ENCODE results near the gene JMJD1C. TPM values are rescaled to one million over a fixed set of nuclear protein-coding genes. Genes with fewer than 3 reads are reported as not detected.

JMJD1C gene
- polyA plus RNA-seq, 1 donor: 79.5 TPM

GRCh38 chr10:63438506-63439498 lies 27.0 kb downstream of the JMJD1C start:
- DNase-seq (ENCODE audit: low read depth): no peak

GRCh38 chr10:63437116-63437949 lies 28.4 kb downstream of the JMJD1C start:
- no peak for DNase-seq (ENCODE audit: low read depth)

- DNase-seq (ENCODE audit: low read depth): no peak
Observed at GRCh38 chr10:63436225-63436624, 29.6 kb downstream of the JMJD1C start.

- DNase-seq (ENCODE audit: low read depth): no peak
Observed at GRCh38 chr10:63434866-63435854, 30.6 kb downstream of the JMJD1C start.

- DNase-seq (ENCODE audit: low read depth): no peak
Observed at GRCh38 chr10:63431962-63432797, 33.6 kb downstream of the JMJD1C start.

GRCh38 chr10:63430999-63431356 lies 34.8 kb downstream of the JMJD1C start:
- DNase-seq (ENCODE audit: low read depth): no peak

- DNase-seq (ENCODE audit: low read depth): no peak
Observed at GRCh38 chr10:63430091-63430998, 35.4 kb downstream of the JMJD1C start.

- DNase-seq (ENCODE audit: low read depth): peak; percentile 75
Observed at GRCh38 chr10:63429281-63429680, 36.5 kb downstream of the JMJD1C start.

GRCh38 chr10:63427013-63427412 lies 38.8 kb downstream of the JMJD1C start:
- no peak for DNase-seq (ENCODE audit: low read depth)

- DNase-seq (ENCODE audit: low read depth): no peak
Observed at GRCh38 chr10:63425512-63425911, 40.3 kb downstream of the JMJD1C start.

GRCh38 chr10:63424576-63424975 lies 41.2 kb downstream of the JMJD1C start:
- DNase-seq (ENCODE audit: low read depth): no peak

GRCh38 chr10:63423494-63423893 lies 42.3 kb downstream of the JMJD1C start:
- no peak for DNase-seq (ENCODE audit: low read depth)

GRCh38 chr10:63421591-63421990 lies 44.2 kb downstream of the JMJD1C start:
- DNase-seq (ENCODE audit: low read depth): no peak

- peak; percentile 65 for DNase-seq (ENCODE audit: low read depth)
Observed at GRCh38 chr10:63416376-63416775, 49.4 kb downstream of the JMJD1C start.

- DNase-seq (ENCODE audit: low read depth): no peak
Observed at GRCh38 chr10:63415640-63416244, 50.0 kb downstream of the JMJD1C start.

GRCh38 chr10:63414481-63415260 lies 51.1 kb downstream of the JMJD1C start:
- no peak for DNase-seq (ENCODE audit: low read depth)

GRCh38 chr10:63413429-63413828 lies 52.3 kb downstream of the JMJD1C start:
- no peak for DNase-seq (ENCODE audit: low read depth)

GRCh38 chr10:63412304-63412703 lies 53.5 kb downstream of the JMJD1C start:
- DNase-seq (ENCODE audit: low read depth): no peak

All from forelimb muscle (tissue), 1 donor.